Activated T-helper 1 cell treated with anti-CD3 and anti-CD28 coated beads, Interleukin-12 subunit alpha, Interleukin-12 subunit beta, Interleukin-2, Interleukin-4 antibody, amounts not matched to agents 30 ng/mL and 10 ng/mL and 1 ng/mL, durations not matched to agents 14 hours and 24 hours and 36 hours (primary cell): ENCODE data around the gene MPRIP. TPM values are rescaled to one million over a fixed set of nuclear protein-coding genes. Genes with fewer than 3 reads are reported as not detected.

Experiments
- DNase-seq: peaks from one replicate; pipeline ENCODE4 v3.0.0; 2021; ENCODE audit warnings: low spot score
- H3K27ac Mint-ChIP-seq: one replicate; pipeline ENCODE4 v1.8.0; 2021; ENCODE audit warnings: mild to moderate bottlenecking, mixed read lengths
- H3K27me3 Mint-ChIP-seq: one replicate; pipeline ENCODE4 v1.8.0; 2022; ENCODE audit warnings: mild to moderate bottlenecking, moderate library complexity, mixed read lengths; ENCODE audit not compliant: insufficient read depth
- H3K36me3 Mint-ChIP-seq: one replicate; pipeline ENCODE4 v1.8.0; 2021; ENCODE audit warnings: low read depth, mixed read lengths
- H3K4me1 Mint-ChIP-seq: one replicate; pipeline ENCODE4 v1.8.0; 2021; ENCODE audit warnings: low read depth, mixed read lengths
- H3K4me3 Mint-ChIP-seq: one replicate; pipeline ENCODE4 v1.8.0; 2021; ENCODE audit warnings: mild to moderate bottlenecking, moderate library complexity, mixed read lengths
- H3K9me3 Mint-ChIP-seq: one replicate; pipeline ENCODE4 v1.8.0; 2021; ENCODE audit warnings: mixed read lengths
- intact Hi-C: fragments of 100-400 bp; cut with micrococcal nuclease; formaldehyde crosslinking; loops from one replicate; pipeline ENCODE4 v1.15.1; 2024
- total RNA-seq: library from RNA; stranded (reverse); gene quantifications from 2 replicates; pipeline ENCODE4 v1.2.3, GENCODE V29; 2022

The MPRIP gene
- total RNA-seq, 1 donor from 2014 or later, result 175 TPM

- Mint-ChIP-seq H3K4me3 (no peak overlapping the region), H3K27ac (peak overlapping the region; percentile 79), H3K9me3 (no peaks in the 10 kb centered on the region), H3K36me3 (peaks cover 7% of the 10 kb centered on the region), H3K4me1 (peaks cover 19% of the 10 kb centered on the region), H3K27me3 (no peaks in the 10 kb centered on the region)
- DNase-seq, result no peak
- intact Hi-C loops, result loop anchor here (1.0 kb wide), 1 partner anchor 48 kb away; no protein-coding TSS in a partner anchor
Measured at GRCh38 chr17:17088541-17089525, 46.6 kb downstream of the MPRIP start.

DNA sequence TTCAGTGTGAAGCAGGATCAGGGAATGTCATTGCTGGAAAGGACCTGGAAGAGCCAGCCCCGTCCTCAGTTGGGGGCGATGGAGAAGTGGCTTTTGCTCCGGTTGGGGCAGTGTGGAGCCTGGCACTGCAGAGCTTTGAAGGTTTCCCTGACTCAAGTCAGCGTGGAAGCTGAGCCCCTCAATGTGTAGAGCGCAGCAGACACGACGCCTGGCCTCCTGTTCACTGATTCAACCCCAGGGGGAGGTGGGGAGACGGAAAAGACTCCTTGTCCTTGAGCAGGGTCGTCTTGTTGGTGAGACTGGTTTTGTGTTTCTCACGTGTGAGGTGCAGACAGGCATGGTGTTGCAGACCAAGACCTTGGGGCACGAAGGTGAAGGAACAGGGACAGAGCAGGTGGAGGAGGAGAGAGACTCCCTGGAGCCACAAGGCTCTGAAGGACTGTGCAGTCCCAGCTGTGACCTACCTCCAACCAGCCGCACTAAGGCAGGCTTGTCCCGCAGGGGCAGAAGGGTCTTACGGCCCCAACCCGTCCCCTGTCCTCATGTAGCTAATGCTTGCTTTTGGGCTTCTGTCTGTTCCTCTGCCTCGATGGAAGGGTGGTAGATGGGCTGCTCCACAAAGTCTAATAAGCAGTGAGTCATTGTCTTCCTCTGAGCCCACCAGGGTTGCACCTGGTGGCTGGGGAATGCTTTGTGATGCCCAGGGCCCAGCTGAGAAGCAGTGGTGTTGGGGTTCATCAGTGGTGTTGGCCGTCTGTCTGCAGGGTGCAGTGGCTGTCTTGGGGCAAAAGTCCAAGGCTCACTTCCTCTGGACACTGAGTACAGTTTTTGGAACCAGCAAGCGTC is 47.8 kb downstream of the MPRIP start:
- H3K4me3 Mint-ChIP-seq, result no peak overlapping the region
- H3K9me3 Mint-ChIP-seq, result no peaks in the 10 kb centered on the region
- H3K4me1 Mint-ChIP-seq, result peaks cover 23% of the 10 kb centered on the region
- H3K27me3 Mint-ChIP-seq, result no peaks in the 10 kb centered on the region
- peaks cover 7% of the 10 kb centered on the region for H3K36me3 Mint-ChIP-seq
- intact Hi-C loops, result loop anchor here (1.0 kb wide), 1 partner anchor 49 kb away; no protein-coding TSS in a partner anchor
- no peak for DNase-seq
- H3K27ac Mint-ChIP-seq, result no peak overlapping the region

GRCh38 chr17:17090642-17091103 is 48.4 kb downstream of the MPRIP start:
- Mint-ChIP-seq H3K27me3 (no peaks in the 10 kb centered on the region), H3K4me1 (peaks cover 23% of the 10 kb centered on the region), H3K27ac (no peak overlapping the region), H3K4me3 (no peak overlapping the region), H3K36me3 (peaks cover 7% of the 10 kb centered on the region), H3K9me3 (no peaks in the 10 kb centered on the region)
- no peak for DNase-seq
- intact Hi-C loops, result no loop called here

DNA sequence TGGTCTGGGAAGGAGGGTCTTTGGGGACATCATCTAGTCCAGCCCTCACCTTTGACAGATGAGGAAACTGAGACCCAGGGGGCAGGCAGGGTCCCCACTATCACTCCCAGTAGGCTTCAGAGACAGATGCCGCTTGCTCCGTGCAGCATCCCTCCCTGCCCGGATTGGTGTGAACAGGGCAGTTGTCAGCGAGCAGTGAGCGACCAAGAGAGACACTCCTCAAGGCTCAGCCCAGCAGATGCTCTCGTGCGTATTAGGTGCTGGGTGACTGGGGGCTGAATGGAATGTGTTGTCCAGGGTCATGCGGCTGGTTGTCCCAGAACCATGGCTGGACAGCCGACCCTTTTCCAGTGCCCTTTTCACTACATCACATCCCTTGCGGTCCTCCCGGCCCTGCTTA is 49.0 kb downstream of the MPRIP start:
- Mint-ChIP-seq H3K27ac (no peak overlapping the region), H3K4me3 (no peak overlapping the region), H3K9me3 (no peaks in the 10 kb centered on the region), H3K36me3 (peaks cover 7% of the 10 kb centered on the region), H3K4me1 (peaks cover 23% of the 10 kb centered on the region), H3K27me3 (no peaks in the 10 kb centered on the region)
- intact Hi-C loops, result no loop called here
- no peak for DNase-seq

GRCh38 chr17:17091856-17092756 is 49.8 kb downstream of the MPRIP start:
- Mint-ChIP-seq H3K4me1 (peaks cover 23% of the 10 kb centered on the region), H3K36me3 (peaks cover 7% of the 10 kb centered on the region), H3K9me3 (no peaks in the 10 kb centered on the region), H3K4me3 (no peak overlapping the region), H3K27ac (no peak overlapping the region), H3K27me3 (no peaks in the 10 kb centered on the region)
- no peak for DNase-seq
- intact Hi-C loops, result no loop called here

DNA sequence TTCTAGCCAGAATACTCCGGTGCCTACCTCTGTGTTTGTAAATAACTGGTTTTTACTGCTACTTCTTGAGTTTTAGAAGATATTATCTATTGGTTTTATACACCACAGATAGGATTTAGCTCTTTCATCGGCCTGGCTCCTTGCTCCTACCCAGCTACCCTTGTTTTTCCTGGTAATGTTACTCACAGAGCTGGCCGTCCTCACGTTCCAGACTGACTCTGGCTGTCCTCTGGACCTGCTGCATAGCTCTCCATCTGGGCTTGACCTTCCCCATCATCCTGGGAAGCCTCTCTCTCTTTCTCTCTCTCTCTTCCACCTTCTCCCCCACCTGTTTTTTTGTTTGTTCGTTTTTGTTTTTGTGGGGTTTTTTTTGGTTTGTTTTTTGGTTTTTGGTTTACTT is 51.5 kb downstream of the MPRIP start:
- Mint-ChIP-seq H3K36me3 (peaks cover 3% of the 10 kb centered on the region), H3K4me3 (no peak overlapping the region), H3K4me1 (peaks cover 14% of the 10 kb centered on the region), H3K27ac (no peak overlapping the region), H3K9me3 (no peaks in the 10 kb centered on the region), H3K27me3 (no peaks in the 10 kb centered on the region)
- intact Hi-C loops, result no loop called here
- DNase-seq, result no peak

GRCh38 chr17:17096438-17097178 is 54.4 kb downstream of the MPRIP start:
- H3K4me1 Mint-ChIP-seq, result peaks cover 5% of the 10 kb centered on the region

DNA sequence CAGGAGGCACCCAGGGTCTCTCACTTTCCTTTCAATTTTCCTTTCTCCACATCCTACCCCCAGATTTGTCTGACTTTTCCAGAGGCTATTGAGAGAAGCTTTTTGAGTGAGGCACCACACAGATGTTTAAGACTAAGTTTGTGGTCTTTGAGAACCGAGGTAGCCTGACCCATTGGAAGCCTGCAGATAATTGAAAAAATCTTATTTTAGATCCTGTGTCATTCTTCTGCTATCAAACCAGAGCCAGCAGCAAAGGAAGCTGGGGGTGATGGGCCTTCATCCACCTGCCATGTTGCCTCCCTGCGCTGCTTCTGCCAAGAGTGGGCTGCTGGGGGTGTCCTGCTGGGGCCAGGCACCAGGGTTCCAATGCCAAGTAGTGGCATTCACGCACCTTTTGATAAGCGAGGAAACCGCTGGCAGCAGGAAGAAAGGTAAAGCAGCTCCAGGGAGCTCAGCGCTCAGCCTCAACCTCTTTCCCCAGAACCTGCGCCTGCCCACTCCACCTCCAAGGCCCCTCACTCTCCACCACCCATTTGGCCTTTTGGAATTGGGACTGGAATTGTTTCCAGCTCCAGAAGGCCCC is 55.6 kb downstream of the MPRIP start:
- no peaks in the 10 kb centered on the region for H3K9me3 Mint-ChIP-seq
- no peaks in the 10 kb centered on the region for H3K36me3 Mint-ChIP-seq
- no peak overlapping the region for H3K27ac Mint-ChIP-seq
- DNase-seq, result no peak
- H3K4me1 Mint-ChIP-seq, result peaks cover 5% of the 10 kb centered on the region
- no peak overlapping the region for H3K4me3 Mint-ChIP-seq
- intact Hi-C loops, result no loop called here
- no peaks in the 10 kb centered on the region for H3K27me3 Mint-ChIP-seq

More at GRCh38 chr17:17096438-17097178, 54.4 kb downstream of the MPRIP start:
- Mint-ChIP-seq H3K4me3 (no peak overlapping the region), H3K27me3 (no peaks in the 10 kb centered on the region), H3K36me3 (no peaks in the 10 kb centered on the region), H3K27ac (no peak overlapping the region), H3K9me3 (no peaks in the 10 kb centered on the region)
- intact Hi-C loops, result no loop called here
- no peak for DNase-seq

- H3K4me3 Mint-ChIP-seq, result no peak overlapping the region
- no peaks in the 10 kb centered on the region for H3K36me3 Mint-ChIP-seq
- peaks cover 5% of the 10 kb centered on the region for H3K4me1 Mint-ChIP-seq
- H3K27me3 Mint-ChIP-seq, result no peaks in the 10 kb centered on the region
- intact Hi-C loops, result no loop called here
- no peak overlapping the region for H3K27ac Mint-ChIP-seq
- H3K9me3 Mint-ChIP-seq, result no peaks in the 10 kb centered on the region
- no peak for DNase-seq
Measured at GRCh38 chr17:17098551-17099179, 56.4 kb downstream of the MPRIP start.

DNA sequence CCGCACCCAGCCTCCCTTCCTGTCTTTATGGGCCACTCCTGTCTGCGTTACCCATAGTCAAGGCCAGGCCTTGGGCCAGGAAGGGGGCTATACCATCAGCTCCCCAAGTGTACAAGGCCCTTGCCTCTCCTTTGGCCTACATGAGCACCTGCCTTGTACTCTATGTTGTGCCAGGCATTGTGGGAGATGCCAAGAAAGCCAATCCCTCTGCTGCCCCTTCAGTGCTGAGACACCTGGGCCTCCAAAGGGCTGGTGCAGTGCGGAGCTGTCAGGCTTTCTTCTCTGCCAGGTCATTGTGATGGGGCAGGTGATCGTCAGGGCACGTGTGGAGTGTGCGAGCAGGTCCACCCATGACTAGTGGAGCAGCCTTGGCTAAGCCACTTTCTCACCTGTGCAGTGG is 59.9 kb downstream of the MPRIP start:
- intact Hi-C loops, result no loop called here
- H3K36me3 Mint-ChIP-seq, result no peaks in the 10 kb centered on the region
- no peaks in the 10 kb centered on the region for H3K9me3 Mint-ChIP-seq
- H3K4me1 Mint-ChIP-seq, result peaks cover 9% of the 10 kb centered on the region
- no peaks in the 10 kb centered on the region for H3K27me3 Mint-ChIP-seq
- no peak for DNase-seq
- H3K27ac Mint-ChIP-seq, result no peak overlapping the region
- H3K4me3 Mint-ChIP-seq, result no peak overlapping the region

DNA sequence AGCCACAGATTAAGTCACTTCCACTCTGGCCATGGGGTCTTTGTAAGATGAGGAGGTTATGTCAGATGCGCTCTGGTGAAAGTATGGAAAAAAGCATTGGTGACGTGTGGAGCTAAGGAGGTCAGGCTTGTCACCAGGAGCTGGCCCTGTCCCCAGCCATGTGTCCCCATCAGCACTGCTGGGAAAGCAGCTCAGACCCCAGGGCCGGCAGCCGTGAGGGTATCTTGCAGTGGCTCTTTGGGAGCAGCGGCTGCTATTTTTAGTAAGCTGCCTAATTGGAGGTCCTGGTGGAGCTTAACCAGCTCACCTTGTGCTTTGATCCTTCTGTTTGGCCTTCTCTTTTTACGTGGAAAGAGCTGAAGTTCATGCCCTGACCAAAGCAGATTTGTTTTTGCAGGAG is 60.9 kb downstream of the MPRIP start:
- intact Hi-C loops, result no loop called here
- Mint-ChIP-seq H3K9me3 (no peaks in the 10 kb centered on the region), H3K27ac (no peak overlapping the region), H3K36me3 (no peaks in the 10 kb centered on the region), H3K27me3 (no peaks in the 10 kb centered on the region), H3K4me3 (no peak overlapping the region), H3K4me1 (peaks cover 15% of the 10 kb centered on the region)
- no peak for DNase-seq
